K562 (cell line): ENCODE data around the gene ALS2CL.

Experiments
- CEBPG ChIP-seq, 3 experiments: fragments of 200-800 bp in 1 of 3; sonication (Bioruptor generic) in 1 of 3; sonication (generic) in 1 of 3; formaldehyde crosslinking in 1 of 3; IDR thresholded peaks in 2 of 3; conservative IDR thresholded peaks in 1 of 3; 2 replicates each; pipeline versions ENCODE4 v1.6.1 to v1.8.0; 2016 to 2022; ENCODE audit warnings: missing compliant biosample characterization in 2 of 3, missing genetic modification characterization in 2 of 3, mild to moderate bottlenecking in 1 of 3, missing genetic modification reagents in 1 of 3
- NFXL1 ChIP-seq: fragments of 450-650 bp; formaldehyde crosslinking; IDR thresholded peaks from 2 replicates; pipeline ENCODE4 v1.4.0; 2021; ENCODE audit warnings: mild to moderate bottlenecking
- POLR2AphosphoS5 ChIP-seq: IDR thresholded peaks from 2 replicates; pipeline ENCODE4 v1.6.1; 2011; ENCODE audit warnings: mild to moderate bottlenecking, low read depth, low read length, moderate library complexity; ENCODE audit not compliant: control insufficient read depth, insufficient read depth
- TAF15 ChIP-seq: fragments of 200-400 bp; formaldehyde crosslinking; IDR thresholded peaks from 2 replicates; pipeline ENCODE4 v1.6.1; 2017; ENCODE audit warnings: mild to moderate bottlenecking, low read depth, low read length, moderate library complexity
- TCF7L2 ChIP-seq: fragments of 150-350 bp; IDR thresholded peaks from 2 replicates; pipeline ENCODE4 v1.6.1; 2016; ENCODE audit warnings: low read depth, mild to moderate bottlenecking, low read length, moderate library complexity

- TF ChIP-seq POLR2AphosphoS5 = no peak
- no peak for TF ChIP-seq NFXL1 (CRISPR knock-in tag)
- TF ChIP-seq CEBPG (CRISPR knock-in tag; IDR thresholded peaks at IDR 0.05) = no peak
- no peak for TF ChIP-seq CEBPG (tag; conservative IDR thresholded peaks at IDR 0.05 in 1 of 2, IDR thresholded peaks at IDR 0.05 in 1 of 2)
- TF ChIP-seq TAF15 = no peak
- TF ChIP-seq TCF7L2 = no peak
Measured at GRCh38 chr3:46719735-46720271, 26.3 kb upstream of the ALS2CL start.
